GM10847 (cell line): ENCODE data around the gene TULP1.

ENCODE experiments used
- POLR2A ChIP-seq: IDR thresholded peaks from 2 replicates; pipeline ENCODE4 v1.6.1; 2011; ENCODE audit not compliant: insufficient read length; ENCODE audit errors: extremely low read depth

Gene TULP1

DNA sequence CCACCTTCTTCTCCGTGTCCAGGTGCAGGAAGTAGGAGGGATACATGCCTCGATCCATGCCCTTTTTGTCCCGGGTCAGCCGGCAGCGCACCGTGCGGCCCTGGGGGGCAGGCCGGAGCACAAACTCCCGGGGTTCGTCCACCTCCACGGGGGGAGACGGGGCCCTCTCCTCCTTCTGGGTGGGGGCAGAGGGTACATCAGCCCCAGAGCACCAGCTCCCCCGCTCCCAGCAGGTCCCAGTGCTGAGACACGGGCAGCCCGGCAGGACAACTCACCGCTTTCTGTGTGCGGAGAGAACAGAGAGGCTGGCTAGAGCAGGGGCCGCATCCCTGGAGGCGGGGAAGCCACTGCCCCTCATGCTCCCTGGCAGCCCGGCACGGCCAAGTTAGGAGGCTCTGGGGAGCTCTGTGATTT, 6.7 kb downstream of the TULP1 start:
- TF ChIP-seq POLR2A = no peak

DNA sequence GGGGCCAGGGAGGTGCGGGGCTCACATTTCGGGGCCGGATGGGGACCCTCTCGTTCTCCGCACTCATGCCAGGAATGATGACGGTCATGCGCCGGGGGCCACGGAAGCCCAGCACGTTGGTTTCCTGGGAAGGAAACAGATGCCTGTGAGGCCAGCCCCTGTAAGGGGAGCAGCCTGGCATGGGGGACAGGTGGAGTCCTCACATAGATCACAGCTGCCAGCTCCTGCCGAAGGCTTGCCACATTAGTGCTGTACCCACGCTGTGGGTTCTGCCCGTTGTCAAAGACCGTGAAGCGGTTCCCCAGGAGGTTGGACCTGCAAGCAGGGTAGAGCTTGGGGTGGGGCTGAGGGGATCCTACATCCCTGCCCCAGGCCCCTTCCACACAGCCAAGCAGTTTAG, 9.2 kb downstream of the TULP1 start:
- no peak for TF ChIP-seq POLR2A

DNA sequence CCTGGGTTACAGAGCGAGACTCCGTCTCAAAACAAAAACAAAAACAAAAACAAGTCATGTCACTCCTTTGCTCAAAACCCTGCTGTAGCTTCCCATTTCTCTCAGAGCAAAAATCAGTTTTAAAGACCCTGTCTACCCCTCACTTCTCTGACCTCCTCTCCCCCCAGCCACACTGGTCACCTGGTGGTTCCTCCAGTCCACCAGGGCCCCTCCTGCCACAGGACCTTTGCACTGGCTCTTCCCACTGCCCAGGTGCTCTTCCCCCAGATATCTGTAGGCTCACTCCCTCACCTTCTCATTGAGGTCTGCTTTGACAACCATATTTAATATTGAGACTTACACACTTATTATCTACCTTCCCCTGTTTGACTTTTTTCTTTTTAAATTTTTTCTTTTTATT, 10.9 kb downstream of the TULP1 start:
- no peak for TF ChIP-seq POLR2A

DNA sequence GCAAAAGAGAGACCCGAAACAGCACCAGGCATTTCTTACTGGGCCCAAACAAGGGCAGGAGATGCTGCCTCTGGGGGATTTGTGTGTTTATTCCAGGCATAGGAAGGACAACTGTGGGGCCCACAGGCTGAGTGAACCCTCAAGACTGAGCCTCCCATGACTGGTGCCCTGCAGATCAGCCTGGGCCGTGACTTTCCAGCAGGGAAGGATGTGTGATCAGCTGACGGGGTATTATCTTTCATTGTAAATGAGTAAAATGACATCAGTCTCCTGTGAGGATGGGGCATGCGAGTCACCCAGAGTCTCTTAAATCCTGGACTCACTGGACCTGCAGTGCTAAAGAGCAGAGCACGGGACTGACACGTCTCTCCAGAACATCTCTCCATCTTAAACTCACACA, 11.9 kb downstream of the TULP1 start:
- no peak for TF ChIP-seq POLR2A

DNA sequence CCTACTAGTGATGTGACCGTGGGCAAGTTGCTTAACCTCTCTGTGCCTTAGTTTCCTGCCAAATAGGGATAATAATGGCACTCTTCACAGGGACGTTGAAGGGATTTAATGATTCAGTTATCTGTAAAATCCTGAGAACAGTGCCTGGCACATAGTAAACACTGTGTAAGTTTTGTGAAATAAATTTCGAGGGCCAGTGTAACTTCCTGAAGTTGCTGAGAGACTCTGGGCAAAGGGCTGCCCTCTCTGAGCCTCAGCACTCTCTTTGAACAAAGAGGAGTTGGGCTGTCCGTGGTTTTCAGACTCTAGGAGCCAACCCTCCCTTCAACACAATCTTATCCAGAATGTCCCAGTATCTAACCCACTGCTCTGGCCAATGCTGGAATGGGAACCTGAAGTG, 13.3 kb downstream of the TULP1 start:
- no peak for TF ChIP-seq POLR2A

DNA sequence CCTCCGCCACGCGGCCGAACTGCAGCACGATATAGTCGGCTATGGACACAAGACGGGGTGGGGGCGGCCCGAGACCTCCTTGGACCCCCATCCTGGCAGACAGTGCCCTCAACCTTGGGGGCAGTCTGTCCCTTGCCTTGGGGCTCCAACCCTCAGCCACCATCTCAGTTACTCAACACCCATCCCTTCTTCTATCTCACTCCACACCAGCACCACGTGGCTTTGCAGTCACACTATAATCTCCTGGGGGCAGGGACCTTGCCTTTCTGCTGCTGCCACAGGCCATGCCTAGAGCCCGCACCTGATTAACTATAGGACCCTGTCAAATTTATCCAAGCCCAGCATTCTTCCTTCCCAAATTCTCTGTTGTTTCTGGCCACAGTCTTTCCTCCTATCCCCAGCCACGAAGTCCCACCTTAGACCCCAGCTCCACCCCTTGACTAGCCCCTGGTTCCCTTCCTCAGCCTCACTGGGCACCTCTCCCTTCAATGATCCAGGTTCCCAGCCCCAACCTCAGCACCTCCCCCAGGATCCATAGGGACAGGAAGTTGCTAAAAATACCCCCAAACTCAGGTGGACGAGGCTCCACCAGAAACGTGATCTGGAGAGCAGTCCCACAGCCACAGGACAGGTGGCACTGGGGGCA, 14.2 kb downstream of the TULP1 start:
- TF ChIP-seq POLR2A = no peak

DNA sequence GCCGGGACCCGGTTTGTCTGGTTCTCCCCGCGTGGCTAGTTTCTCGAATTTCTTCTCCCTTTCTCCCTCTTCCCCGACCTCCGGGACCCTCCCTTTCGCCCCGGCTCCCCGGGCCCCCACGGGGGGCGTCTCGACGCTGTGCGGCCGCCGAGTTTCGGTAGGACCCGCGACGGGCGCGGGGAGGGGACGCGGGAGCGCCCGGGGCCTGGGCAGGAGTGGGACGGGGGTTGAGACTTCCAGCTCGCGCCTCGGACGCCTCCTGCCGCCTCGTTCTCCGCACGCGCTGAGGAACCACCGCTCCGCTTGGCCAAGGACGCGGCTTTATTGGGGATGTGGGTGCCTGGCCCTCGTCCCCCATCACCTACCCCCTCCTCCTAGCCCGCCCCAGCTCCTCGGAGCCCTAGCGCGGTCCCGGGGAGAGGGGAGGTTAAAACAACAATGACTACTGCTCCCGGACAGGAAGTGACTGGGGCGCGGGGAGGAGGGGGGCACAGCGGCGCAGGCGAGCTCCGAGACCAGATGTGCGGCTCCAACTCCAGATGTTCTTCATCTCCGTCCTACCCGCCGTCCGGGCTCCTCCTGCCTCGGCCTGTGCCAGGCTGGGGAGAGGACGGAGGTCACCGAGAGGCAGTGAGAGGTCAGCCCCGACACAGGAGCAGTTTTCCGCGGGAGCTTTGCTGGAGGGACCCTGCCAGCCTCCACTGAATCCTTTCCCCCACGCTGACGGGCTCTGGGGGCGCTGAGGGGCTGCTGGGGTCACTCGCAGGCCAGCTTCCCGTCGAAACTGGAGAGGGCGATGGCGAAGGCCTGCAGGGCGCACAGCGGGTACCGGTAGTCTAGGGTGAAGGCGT, 14.9 kb downstream of the TULP1 start:
- TF ChIP-seq POLR2A = no peak

DNA sequence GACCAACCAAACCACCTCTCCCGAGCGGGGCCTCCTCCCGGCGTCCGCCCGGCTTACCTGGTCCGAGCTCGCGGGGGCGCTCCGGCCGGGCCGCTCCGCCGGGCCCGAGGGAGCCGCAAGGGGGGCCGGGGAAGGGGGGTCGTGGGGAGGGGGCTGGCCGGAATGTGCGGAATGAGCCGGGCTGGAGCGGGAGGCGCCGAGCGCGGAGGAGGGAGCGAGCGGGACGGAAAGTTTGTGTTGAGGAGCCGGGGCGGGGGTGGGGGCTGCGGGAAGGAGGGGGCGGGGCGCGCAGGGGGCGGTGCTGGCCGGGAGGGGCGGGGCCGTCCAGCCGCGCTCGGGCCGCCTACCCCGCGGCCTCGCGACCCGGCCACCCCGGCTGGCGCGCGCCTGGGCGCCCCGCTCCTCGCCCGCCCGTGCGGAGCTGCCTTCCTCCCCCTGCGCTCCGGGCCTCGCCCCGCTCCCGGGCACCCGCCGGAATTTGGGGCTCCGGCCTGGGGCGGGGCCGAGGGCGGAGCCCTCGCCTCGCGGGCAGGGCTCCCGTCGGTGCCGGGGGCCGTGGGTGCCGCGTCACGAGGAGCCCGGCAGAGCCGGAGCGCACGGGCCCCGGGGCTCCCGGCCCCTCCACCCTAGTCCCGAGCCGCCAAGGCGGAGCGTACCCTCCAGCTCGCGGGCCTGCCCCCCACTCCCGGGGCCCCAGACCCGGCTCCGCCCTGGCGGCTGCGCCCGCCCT, 15.7 kb downstream of the TULP1 start, which contains the start of gene TEAD3:
TEAD3 (minus strand) TSS at position 239 of the 730 bp plus-strand sequence.
- no peak for TF ChIP-seq POLR2A

DNA sequence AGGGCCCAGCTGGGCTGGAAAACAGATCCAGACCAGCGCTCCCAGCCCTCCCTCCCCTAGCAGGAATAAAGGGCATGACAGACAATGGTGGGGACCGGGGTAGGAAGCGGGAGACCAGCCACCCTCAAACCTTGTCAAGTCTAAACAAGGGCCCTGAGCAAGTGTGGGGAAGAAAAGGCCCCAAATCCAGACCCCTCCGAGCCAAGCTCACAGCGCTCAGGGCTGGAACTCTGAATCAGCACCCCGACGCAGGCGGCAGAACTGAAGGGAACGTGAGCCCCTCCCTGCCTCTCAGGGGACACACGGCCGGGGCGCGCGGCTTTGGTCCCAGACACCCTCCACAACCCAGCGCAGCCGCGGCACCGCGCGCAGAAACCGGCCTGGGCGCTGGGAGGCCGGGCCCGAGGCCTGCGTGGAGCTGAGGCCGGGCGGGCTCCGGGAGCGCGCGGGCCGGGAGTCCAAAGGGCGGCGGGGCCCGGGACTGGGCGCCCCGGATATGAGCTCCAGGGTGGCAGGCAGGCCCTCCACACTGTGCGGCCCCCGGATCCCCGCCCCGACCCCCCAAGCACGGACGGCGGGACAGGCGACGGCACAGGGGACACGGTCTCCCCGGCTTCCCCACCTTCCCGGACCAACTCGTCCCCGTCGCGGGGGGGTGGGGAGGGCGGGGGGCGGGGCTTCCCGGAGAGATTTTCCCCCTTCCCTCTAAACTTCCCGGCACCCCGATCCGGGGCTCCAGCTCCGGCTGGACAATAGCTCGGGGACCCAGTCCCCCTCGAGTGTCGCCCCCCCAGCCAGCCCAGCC, 16.5 kb downstream of the TULP1 start:
- TF ChIP-seq POLR2A = no peak

DNA sequence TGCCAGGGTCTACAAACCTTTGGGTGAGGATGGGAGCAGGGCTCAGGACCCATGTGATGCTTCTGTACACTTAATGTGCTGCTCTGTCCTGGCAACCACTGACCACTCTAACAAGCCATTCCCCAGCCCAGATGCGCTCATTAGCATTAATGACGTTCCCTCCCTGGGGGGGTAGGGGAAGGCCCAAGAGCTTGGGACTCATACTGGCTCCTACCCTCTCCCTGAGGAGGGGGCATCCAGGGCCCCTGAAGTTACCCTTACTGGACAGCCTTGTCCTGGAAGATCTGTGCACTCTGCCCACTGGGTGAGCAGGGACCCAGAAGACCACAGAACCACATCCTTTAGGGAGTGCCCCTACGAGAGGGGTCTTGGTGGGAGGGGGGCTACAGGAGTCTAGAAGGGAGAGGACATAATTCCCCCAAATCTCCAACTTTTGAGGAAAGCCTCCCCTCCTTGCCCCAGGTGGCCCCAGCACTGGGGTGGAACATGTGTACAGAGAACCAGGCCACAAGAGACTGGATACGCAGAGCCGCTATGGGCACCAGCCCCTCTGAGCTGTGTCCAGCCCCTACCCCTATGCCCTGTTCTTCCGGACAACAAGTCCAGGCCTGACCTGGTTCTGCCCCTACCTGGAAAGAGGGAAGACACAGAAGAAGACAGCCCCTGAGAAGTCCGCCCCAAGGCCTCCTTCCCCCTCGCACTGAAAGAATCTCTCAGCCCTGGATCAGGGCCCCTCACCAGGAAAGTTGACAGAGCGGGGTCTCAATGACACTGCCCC, 17.2 kb downstream of the TULP1 start:
- no peak for TF ChIP-seq POLR2A

DNA sequence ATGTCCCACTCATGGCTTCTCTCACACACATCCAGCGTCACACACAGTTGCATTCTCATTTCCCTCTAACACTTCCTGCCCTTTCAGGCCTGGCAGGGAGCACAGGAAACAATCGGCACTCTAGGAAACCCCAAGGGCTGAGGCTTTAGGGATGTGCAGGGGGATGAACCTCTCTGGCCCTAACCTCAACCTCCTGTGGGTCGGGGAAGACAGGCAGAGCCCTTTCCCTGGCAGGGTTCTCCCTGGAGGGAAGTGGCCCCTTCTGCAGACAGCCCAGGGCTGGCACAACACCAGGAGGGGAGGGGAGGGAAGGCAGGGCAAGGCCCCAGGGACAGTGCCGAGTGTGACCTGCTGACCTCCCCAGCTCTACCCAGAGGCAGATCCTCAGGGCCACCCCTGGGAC, 18.5 kb downstream of the TULP1 start:
- TF ChIP-seq POLR2A = no peak

DNA sequence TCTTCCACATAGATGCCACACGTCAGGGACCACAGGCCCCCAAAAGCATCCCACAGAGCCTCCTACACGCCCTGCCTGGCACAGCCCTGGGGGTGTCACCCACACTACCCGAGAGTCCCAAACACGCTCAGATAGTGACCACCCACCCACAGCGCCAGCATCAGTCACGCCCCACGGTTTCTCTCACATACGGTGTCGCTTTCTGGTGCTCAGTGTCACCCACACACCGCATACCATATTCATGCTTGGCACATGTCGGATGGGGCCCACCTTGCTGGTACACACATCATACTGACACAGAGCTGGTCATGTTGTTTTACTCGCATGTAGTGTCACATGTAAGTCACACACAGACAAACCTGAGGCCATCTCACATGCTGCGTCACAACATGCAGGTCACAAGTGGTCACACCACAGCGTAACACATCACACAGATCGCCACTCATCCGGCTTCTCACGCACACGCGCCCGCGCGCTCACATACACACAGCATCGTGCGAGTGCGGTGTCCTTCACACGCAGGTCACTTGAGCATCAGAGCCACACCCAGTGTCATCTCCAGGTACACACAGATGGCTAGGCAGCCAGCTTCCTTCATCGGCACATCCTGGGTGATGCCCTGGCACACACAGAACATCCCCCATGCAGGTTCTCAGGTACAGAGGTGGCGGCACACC, 19.3 kb downstream of the TULP1 start:
- no peak for TF ChIP-seq POLR2A

DNA sequence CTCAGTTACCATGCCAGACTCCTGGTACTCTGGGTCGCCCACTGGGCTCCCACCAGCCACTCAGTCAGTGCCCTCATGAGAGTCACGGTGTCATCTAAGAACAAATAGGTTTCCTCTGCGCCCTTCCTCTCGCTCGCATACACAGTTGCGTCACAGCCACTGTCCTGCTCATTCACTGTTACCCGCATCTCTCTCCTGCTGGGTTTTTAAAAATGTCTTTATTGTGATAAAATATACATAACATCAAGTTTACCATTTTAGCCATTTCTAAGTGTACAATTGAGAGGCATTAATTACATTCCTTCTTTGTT, 19.8 kb downstream of the TULP1 start:
- TF ChIP-seq POLR2A = no peak
